Measurements from ENCODE around the gene FEM1B.

The FEM1B gene

GRCh38 chr15:68241088-68241935 lies 36.2 kb upstream of the FEM1B start:
- no peak for DNase-seq (ENCODE audit: low spot score)
- H3K4me3 ChIP-seq, result no peak overlapping the region
- H3K27ac ChIP-seq, result no peak overlapping the region
- no peak for TF ChIP-seq CTCF (IDR thresholded peaks at IDR 0.05)

GRCh38 chr15:68244235-68244634 lies 33.3 kb upstream of the FEM1B start:
- no peak overlapping the region for H3K4me3 ChIP-seq
- no peak for TF ChIP-seq CTCF (IDR thresholded peaks at IDR 0.05)

GRCh38 chr15:68249058-68249713 lies 28.4 kb upstream of the FEM1B start:
- no peak overlapping the region for H3K27ac ChIP-seq
- TF ChIP-seq CTCF (IDR thresholded peaks at IDR 0.05), result no peak
- DNase-seq (ENCODE audit: low spot score), result no peak
- H3K4me3 ChIP-seq, result no peak overlapping the region

More at GRCh38 chr15:68244235-68244634, 33.3 kb upstream of the FEM1B start:
- H3K27ac ChIP-seq, result no peak overlapping the region
- no peak for DNase-seq (ENCODE audit: low spot score)

- no peak overlapping the region for H3K4me3 ChIP-seq
Measured at GRCh38 chr15:68252925-68253534, 24.5 kb upstream of the FEM1B start.

GRCh38 chr15:68256675-68257450 lies 20.7 kb upstream of the FEM1B start:
- peak; percentile 92 for DNase-seq (ENCODE audit: low spot score)
- Histone ChIP-seq H3K27ac (peak overlapping the region; percentile 83 to 95), H3K4me3 (peak overlapping the region; percentile 83)
- TF ChIP-seq CTCF (IDR thresholded peaks at IDR 0.05), result no peak

More at GRCh38 chr15:68252925-68253534, 24.5 kb upstream of the FEM1B start:
- H3K27ac ChIP-seq, result no peak overlapping the region
- DNase-seq (ENCODE audit: low spot score), result no peak
- peak; percentile 63 for TF ChIP-seq CTCF (IDR thresholded peaks at IDR 0.05)

- no peak for DNase-seq (ENCODE audit: low spot score)
- TF ChIP-seq CTCF (IDR thresholded peaks at IDR 0.05), result no peak
- no peak overlapping the region for H3K4me3 ChIP-seq
- no peak overlapping the region for H3K27ac ChIP-seq
Measured at GRCh38 chr15:68258692-68259091, 18.9 kb upstream of the FEM1B start.
